ENCODE data around the gene NUP88. TPM values are rescaled to one million over a fixed set of nuclear protein-coding genes. Genes with fewer than 3 reads are reported as not detected.

NUP88 gene
- total RNA-seq, 1 experiment from 2014 or later, result 94.2 TPM

- no peak for DNase-seq (ENCODE audit: low read depth)
- in situ Hi-C loops (cut with HindIII; ENCODE audit: low pct_unique_long_range_greater_than_20kb, low sequenced_read_pairs), result no loop called here
Measured at GRCh38 chr17:5425826-5426225, 6.4 kb upstream of the NUP88 start.

GRCh38 chr17:5424909-5425308 is 5.4 kb upstream of the NUP88 start:
- in situ Hi-C loops (cut with HindIII; ENCODE audit: low pct_unique_long_range_greater_than_20kb, low sequenced_read_pairs), result no loop called here
- DNase-seq (ENCODE audit: low read depth), result no peak

GRCh38 chr17:5422505-5422904 is 3.0 kb upstream of the NUP88 start:
- in situ Hi-C loops (cut with HindIII; ENCODE audit: low pct_unique_long_range_greater_than_20kb, low sequenced_read_pairs), result no loop called here
- DNase-seq (ENCODE audit: low read depth), result peak; percentile 44

GRCh38 chr17:5419959-5420653 is 644 bp upstream of the NUP88 start, which contains the start of gene RPAIN:
Gene RPAIN, plus strand, starts transcription at chr17:5420182. Its CDS starts 29 bp downstream, at chr17:5420211.
- DNase-seq (ENCODE audit: low read depth), result no peak
- in situ Hi-C loops (cut with HindIII; ENCODE audit: low pct_unique_long_range_greater_than_20kb, low sequenced_read_pairs), result no loop called here

GRCh38 chr17:5418858-5419355 is 555 bp downstream of the NUP88 start:
- DNase-seq (ENCODE audit: low read depth), result peak; percentile 79
- in situ Hi-C loops (cut with HindIII; ENCODE audit: low pct_unique_long_range_greater_than_20kb, low sequenced_read_pairs), result no loop called here

- in situ Hi-C loops (cut with HindIII; ENCODE audit: low pct_unique_long_range_greater_than_20kb, low sequenced_read_pairs), result no loop called here
- no peak for DNase-seq (ENCODE audit: low read depth)
Measured at GRCh38 chr17:5416901-5417300, 2.6 kb downstream of the NUP88 start.

- DNase-seq (ENCODE audit: low read depth), result peak; percentile 67
- in situ Hi-C loops (cut with HindIII; ENCODE audit: low pct_unique_long_range_greater_than_20kb, low sequenced_read_pairs), result no loop called here
Measured at GRCh38 chr17:5413682-5414081, 5.8 kb downstream of the NUP88 start.

GRCh38 chr17:5410594-5411272 is 8.7 kb downstream of the NUP88 start:
- no peak for DNase-seq (ENCODE audit: low read depth)
- in situ Hi-C loops (cut with HindIII; ENCODE audit: low pct_unique_long_range_greater_than_20kb, low sequenced_read_pairs), result no loop called here

- in situ Hi-C loops (cut with HindIII; ENCODE audit: low pct_unique_long_range_greater_than_20kb, low sequenced_read_pairs), result no loop called here
- no peak for DNase-seq (ENCODE audit: low read depth)
Measured at GRCh38 chr17:5408186-5408585, 11.3 kb downstream of the NUP88 start.

- in situ Hi-C loops (cut with HindIII; ENCODE audit: low pct_unique_long_range_greater_than_20kb, low sequenced_read_pairs), result no loop called here
- no peak for DNase-seq (ENCODE audit: low read depth)
Measured at GRCh38 chr17:5405400-5405799, 14.1 kb downstream of the NUP88 start.

- DNase-seq (ENCODE audit: low read depth), result no peak
- in situ Hi-C loops (cut with HindIII; ENCODE audit: low pct_unique_long_range_greater_than_20kb, low sequenced_read_pairs), result no loop called here
Measured at GRCh38 chr17:5399767-5400166, 19.7 kb downstream of the NUP88 start.

GRCh38 chr17:5396612-5397011 is 22.9 kb downstream of the NUP88 start:
- in situ Hi-C loops (cut with HindIII; ENCODE audit: low pct_unique_long_range_greater_than_20kb, low sequenced_read_pairs), result no loop called here

GRCh38 chr17:5391678-5392077 is 27.8 kb downstream of the NUP88 start:
- no peak for DNase-seq (ENCODE audit: low read depth)
- in situ Hi-C loops (cut with HindIII; ENCODE audit: low pct_unique_long_range_greater_than_20kb, low sequenced_read_pairs), result no loop called here

More at GRCh38 chr17:5396612-5397011, 22.9 kb downstream of the NUP88 start:
- DNase-seq (ENCODE audit: low read depth), result no peak

- DNase-seq (ENCODE audit: low read depth), result no peak
- in situ Hi-C loops (cut with HindIII; ENCODE audit: low pct_unique_long_range_greater_than_20kb, low sequenced_read_pairs), result no loop called here
Measured at GRCh38 chr17:5381542-5381941, 37.9 kb downstream of the NUP88 start.

GRCh38 chr17:5380491-5381135 is 38.8 kb downstream of the NUP88 start:
- in situ Hi-C loops (cut with HindIII; ENCODE audit: low pct_unique_long_range_greater_than_20kb, low sequenced_read_pairs), result no loop called here
- no peak for DNase-seq (ENCODE audit: low read depth)

- in situ Hi-C loops (cut with HindIII; ENCODE audit: low pct_unique_long_range_greater_than_20kb, low sequenced_read_pairs), result no loop called here
- DNase-seq (ENCODE audit: low read depth), result no peak
Measured at GRCh38 chr17:5379351-5380107, 39.9 kb downstream of the NUP88 start.

- in situ Hi-C loops (cut with HindIII; ENCODE audit: low pct_unique_long_range_greater_than_20kb, low sequenced_read_pairs), result no loop called here
- DNase-seq (ENCODE audit: low read depth), result no peak
Measured at GRCh38 chr17:5378566-5379207, 40.8 kb downstream of the NUP88 start.

- no peak for DNase-seq (ENCODE audit: low read depth)
- in situ Hi-C loops (cut with HindIII; ENCODE audit: low pct_unique_long_range_greater_than_20kb, low sequenced_read_pairs), result no loop called here
Measured at GRCh38 chr17:5373112-5373511, 46.4 kb downstream of the NUP88 start.
